NOMO-1 treated with dmso at 0.1 percent for 144 hours (cell line): ENCODE data around the gene TSPY4.
"Not testable (repeated sequence)": the region's sequence is repeated elsewhere in the genome, so short reads cannot be mapped to it uniquely, and the experiment has no call there.

Experiments used
- DNase-seq: peaks from one replicate; lab custom pipeline; 2025; ENCODE audit not compliant: unreplicated experiment; lab: John Stamatoyannopoulos, UW

The TSPY4 gene

GRCh38 chrY:9337164-9337563 lies at the start of gene TSPY4:
Gene TSPY4, plus strand, starts transcription at chrY:9337464. Its CDS starts 46 bp downstream, at chrY:9337510.
- DNase-seq: not testable (repeated sequence)

GRCh38 chrY:9320996-9321395 lies 16.3 kb upstream of the TSPY4 start:
- DNase-seq: no peak

GRCh38 chrY:9357497-9357896 lies 20.2 kb downstream of the TSPY4 start, which contains the start of gene TSPY8:
Gene TSPY8, plus strand, starts transcription at chrY:9357797. Its CDS starts 46 bp downstream, at chrY:9357843.
- DNase-seq: not testable (repeated sequence)
